NK-92 (cell line): ENCODE results near the gene GSTCD.

Source experiments
- DNase-seq: peaks from one replicate; lab custom pipeline; 2025; ENCODE audit not compliant: unreplicated experiment; lab: John Stamatoyannopoulos, UW

GSTCD gene

DNA sequence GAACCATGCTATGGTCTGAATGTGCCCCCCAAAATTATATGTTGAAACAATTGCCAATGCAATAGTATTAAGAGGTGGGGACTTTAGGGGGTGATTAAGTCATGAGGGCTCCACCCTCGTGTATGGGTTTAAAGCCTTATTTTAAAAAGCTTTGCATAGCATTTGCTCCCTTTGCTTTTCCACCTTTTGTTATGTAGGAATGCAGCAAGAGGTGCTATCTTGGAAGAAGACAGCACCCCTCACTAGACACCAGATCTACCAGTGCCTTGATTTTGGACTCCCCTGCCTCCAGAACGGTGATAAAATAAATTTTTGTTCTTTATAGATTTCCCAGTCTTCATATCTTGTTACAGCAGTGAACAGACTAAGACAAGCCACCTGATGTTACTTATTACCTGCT, 163.4 kb downstream of the GSTCD start:
- DNase-seq, result no peak

DNA sequence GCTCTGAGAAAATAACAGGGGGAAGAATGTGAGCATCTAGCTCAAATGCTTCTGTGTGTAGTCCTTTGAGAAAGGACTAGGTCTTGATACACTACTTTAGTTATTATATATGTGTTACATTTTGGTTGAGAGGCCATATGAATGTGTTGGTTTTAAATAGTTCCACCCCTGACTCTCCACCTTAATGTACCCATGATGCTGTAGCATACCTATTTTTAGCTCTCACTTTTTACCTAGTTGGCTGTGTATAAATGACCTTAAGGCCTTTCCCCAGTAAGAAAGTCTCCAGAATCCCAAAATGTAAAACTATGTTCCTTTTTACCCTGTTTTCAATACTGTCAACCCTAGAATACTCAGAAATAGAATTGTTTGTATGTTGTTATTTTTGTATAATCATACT, 166.6 kb downstream of the GSTCD start:
- DNase-seq, result no peak

DNA sequence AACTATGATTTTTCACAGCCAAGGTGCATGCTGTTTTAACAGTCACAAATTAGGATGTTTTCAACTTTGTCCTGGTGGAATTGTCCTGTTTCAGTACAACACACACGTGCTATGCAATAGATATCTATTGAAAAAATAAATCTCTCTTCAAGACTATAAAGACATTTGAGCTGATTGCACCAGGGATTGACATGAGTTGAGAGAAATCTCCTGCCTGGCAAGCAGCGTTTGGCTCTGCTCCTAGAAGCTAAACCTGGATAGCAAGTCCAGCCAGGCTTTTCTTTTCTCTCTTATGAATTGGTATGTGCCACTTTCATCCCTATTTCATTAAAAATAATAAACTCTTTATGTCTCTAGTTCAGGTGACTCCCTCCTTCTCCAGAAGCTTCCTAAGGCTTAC, 170.1 kb downstream of the GSTCD start:
- DNase-seq, result no peak

DNA sequence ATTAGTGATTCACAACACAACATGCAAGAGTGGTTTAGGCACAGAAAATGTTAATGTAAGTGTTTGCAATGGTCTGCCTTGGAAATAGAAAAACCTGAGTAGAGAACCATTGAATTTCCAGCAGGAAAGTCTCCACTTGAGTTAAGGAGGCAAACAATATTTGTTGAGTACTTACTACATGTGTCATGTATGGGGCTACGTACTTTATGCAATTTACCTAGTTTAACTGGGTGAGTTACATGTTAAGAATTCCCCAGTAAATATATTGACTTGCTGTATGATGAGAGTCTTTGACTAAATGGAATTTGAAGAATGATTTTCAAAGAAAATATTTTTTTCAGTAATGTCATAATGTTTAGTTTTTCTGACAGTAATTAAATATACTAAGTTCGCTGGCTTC, 178.9 kb downstream of the GSTCD start:
- no peak for DNase-seq

DNA sequence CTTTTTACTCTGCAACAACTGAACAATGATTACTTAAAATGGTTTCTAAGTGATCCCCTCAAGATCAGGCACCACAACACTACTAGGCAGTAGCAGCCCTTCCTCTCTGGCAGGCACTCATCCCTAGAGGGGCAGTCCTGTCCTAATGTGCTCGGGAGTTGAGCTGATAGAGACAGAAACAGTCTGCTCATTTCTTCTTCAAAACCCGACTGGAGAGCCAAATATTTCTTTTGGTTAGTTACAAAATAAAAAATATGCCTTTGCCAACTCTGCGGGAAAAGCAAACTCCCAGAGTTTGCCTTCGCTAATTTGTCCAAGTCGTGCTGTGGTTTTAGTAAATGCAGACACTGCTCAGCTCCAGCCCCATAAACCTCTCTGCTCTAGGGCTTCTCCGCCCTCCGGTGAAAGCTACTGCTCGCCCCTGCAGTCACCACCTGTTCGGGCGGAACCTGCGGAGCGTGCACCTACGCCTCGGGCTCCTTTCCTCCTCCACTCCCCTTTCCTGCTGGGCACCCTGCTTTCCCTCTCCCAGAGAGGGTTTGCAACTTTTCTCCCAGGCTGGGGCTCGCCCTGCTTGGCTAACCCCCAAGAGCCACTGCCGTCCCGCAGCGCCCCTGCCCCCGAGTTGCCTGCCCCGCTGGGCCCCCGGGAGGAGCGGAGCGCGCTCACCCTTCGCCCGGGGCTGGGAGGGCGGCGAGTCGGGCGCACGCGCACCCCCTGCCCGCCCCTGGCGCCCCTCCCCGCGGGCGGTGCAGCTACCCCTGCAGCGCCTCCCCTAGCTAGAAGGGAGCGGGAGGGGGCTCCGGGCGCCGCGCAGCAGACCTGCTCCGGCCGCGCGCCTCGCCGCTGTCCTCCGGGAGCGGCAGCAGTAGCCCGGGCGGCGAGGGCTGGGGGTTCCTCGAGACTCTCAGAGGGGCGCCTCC, 186.3 kb downstream of the GSTCD start, which contains the start of gene NPNT:
TSS of gene NPNT (plus strand) at position 812 of the 923 bp plus-strand sequence. CDS start 182 bp downstream, outside the sequence.
- no peak for DNase-seq

DNA sequence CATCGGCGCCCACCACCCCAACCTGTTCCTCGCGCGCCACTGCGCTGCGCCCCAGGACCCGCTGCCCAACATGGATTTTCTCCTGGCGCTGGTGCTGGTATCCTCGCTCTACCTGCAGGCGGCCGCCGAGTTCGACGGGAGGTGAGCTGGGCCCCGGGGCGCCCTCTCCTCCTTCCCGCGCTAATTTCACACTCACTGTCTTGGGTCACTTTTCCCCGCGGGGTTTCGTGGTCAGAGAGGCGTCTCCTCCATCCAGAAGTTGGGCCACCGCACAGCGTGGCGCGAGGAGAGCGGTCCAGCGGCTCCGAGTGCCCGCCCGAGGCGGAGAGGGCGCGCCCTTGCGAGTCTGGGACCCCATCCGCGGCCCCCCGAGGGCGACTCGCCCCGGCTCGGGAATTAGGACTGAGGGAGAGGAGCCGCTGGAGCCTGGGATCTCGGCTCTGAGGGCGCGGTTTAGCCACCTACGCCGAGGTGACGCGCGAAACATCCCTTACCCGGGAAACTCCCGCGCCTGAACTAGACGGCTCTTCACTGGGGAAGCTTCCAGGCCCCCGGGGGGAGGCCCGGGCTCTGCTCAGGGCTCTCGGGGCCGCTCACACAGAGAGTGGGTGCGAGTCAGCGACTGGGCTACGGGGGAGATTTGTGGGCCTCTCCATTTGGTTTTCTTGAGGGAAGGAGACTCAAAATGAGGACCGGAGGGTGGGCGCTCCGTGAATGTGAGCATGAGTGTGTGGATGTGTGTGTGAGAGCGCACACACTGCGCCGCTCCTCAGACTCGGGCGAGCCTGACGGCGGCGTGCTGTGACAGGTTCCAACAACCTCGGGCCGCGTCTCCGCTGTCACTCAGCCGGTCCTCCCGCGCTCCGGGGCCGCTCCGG, 187.2 kb downstream of the GSTCD start:
- no peak for DNase-seq

DNA sequence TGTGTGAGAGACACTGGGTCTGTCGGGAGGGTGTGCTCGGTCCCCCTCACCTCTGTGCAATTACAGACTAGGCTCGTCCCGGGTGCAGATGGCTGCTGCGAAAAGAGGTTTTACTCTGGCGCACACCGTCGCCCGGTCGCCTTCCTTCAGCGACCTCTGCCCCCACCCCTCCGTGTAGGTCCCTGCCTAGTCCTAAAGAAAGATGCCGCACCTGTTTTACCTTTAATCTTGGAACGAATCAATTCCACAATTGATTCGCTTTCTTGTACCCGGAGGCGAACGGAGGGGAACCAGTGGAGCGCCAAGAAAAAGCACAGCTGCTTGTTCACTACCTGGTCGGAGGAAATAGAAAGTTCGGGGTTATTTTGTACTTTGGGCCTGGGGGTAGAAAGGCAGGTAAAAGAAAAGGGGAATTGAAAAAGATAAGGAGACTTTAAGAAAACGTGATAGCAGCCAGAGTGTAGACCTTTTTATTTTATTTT, 187.9 kb downstream of the GSTCD start:
- DNase-seq, result no peak
